Right cardiac atrium (tissue), 5 donors: Measurements from ENCODE around the gene EID1. TPM values are rescaled to one million over a fixed set of nuclear protein-coding genes. Genes with fewer than 3 reads are reported as not detected.
"Not testable (repeated sequence)": the region's sequence is repeated elsewhere in the genome, so short reads cannot be mapped to it uniquely, and the experiment has no call there.

ENCODE experiments used
- ATAC-seq, 2 donors: fragments of 200-7000 bp; cut with Tn5 transposase; one replicate each; pipeline versions ENCODE4 v1.8.0 to v1.9.1; 2020; ENCODE audit warnings: moderate library complexity in 2 of 2, mild to moderate bottlenecking in 1 of 2
- DNase-seq, 3 donors: peaks; one replicate each; pipeline ENCODE4 v3.0.0-alpha.2; 2020
- H3K27ac ChIP-seq: one replicate; pipeline ENCODE4 v1.5.1; 2013; ENCODE audit warnings: mild to moderate bottlenecking, low read length, control low read depth, moderate library complexity
- H3K27me3 ChIP-seq: one replicate; pipeline ENCODE4 v1.6.1; 2013; ENCODE audit not compliant: control insufficient read depth, insufficient read depth
- H3K4me1 ChIP-seq: one replicate; pipeline ENCODE4 v1.6.1; 2013; ENCODE audit warnings: low read length; ENCODE audit not compliant: control insufficient read depth, insufficient read depth
- H3K4me3 ChIP-seq: one replicate; pipeline ENCODE4 v1.5.1; 2013; ENCODE audit warnings: low read length, control low read depth
- H3K9me3 ChIP-seq: one replicate; pipeline ENCODE4 v1.6.1; 2013; ENCODE audit warnings: low read length; ENCODE audit not compliant: control insufficient read depth
- WGBS: extraction: QIAGEN DNeasy Blood & Tissue Kit; methylation state at CpG from one replicate; pipeline ENCODE4 v1.1.7; 2013; 5-methylcytosine and 5-hydroxymethylcytosine counted together
- intact Hi-C, 4 donors: fragments of 100-400 bp; cut with DNase I; formaldehyde crosslinking; loops; one replicate each; pipeline versions ENCODE4 v1.11.0 to v1.14.0; 2022 to 2023
- polyA plus RNA-seq: library from polyadenylated mRNA; stranded (reverse); fragments of 200-250 nt; gene quantifications from one replicate; pipeline ENCODE4 v1.2.3, GENCODE V29; 2013
- total RNA-seq, 4 donors: library from RNA; stranded (reverse); fragmentation: NEBNext Ultra II Directional; extraction: Animal tissue kit (Norgen Biotek cat#: 25700); gene quantifications; one replicate each; pipeline ENCODE4 v1.2.1, GENCODE V29; 2021
- donor health status: healthy with polysubstance abuse.
- donor health status: DM: no; HTN: yes; CAD: no.
- donor health status: DM: no; HTN: no; CAD: no.
- donor health status: DM: no; HTN: yes; CAD: no; lungs with severe emphysema.
- donor health status: DM: yes; HTN: yes; CAD: no.

EID1 gene
- total and polyA plus RNA-seq, 5 donors = 258 to 318 (median 282) TPM

GRCh38 chr15:48854434-48854833 lies 23.5 kb upstream of the EID1 start:
- H3K27ac ChIP-seq, H3K4me1 ChIP-seq, H3K27me3 ChIP-seq, DNase-seq, H3K4me3 ChIP-seq, H3K9me3 ChIP-seq, intact Hi-C loops, ATAC-seq: not testable (repeated sequence)
- WGBS = 98% methylated on average over 3 of the region's 3 CpGs

GRCh38 chr15:48855501-48856440 lies 22.2 kb upstream of the EID1 start:
- Histone ChIP-seq H3K9me3 (no peaks in the 10 kb centered on the region), H3K27me3 (no peaks in the 10 kb centered on the region), H3K27ac (no peak overlapping the region), H3K4me3 (no peak overlapping the region), H3K4me1 (no peaks in the 10 kb centered on the region)
- intact Hi-C loops = no loop called here
- peak; percentile 90 to 91 for ATAC-seq
- DNase-seq = peak in 1 of 3 donors; percentile 18
- WGBS = 16% methylated on average over 6 of the region's 6 CpGs

GRCh38 chr15:48856942-48857341 lies 21.0 kb upstream of the EID1 start:
- DNase-seq = no peak
- no peaks in the 10 kb centered on the region for H3K9me3 ChIP-seq
- intact Hi-C loops = no loop called here
- no peaks in the 10 kb centered on the region for H3K27me3 ChIP-seq
- no peak for ATAC-seq
- H3K4me3 ChIP-seq = no peak overlapping the region
- H3K4me1 ChIP-seq = no peaks in the 10 kb centered on the region
- no peak overlapping the region for H3K27ac ChIP-seq
- 39% methylated on average over 2 of the region's 2 CpGs for WGBS

- WGBS = 59% methylated on average over 2 of the region's 2 CpGs
- Histone ChIP-seq H3K27ac (no peak overlapping the region), H3K27me3 (no peaks in the 10 kb centered on the region), H3K9me3 (no peaks in the 10 kb centered on the region), H3K4me3 (no peak overlapping the region), H3K4me1 (no peaks in the 10 kb centered on the region)
- DNase-seq (no peak), ATAC-seq (no peak)
- intact Hi-C loops = no loop called here
Observed at GRCh38 chr15:48858401-48858800, 19.5 kb upstream of the EID1 start.

GRCh38 chr15:48859426-48859825 lies 18.5 kb upstream of the EID1 start:
- Histone ChIP-seq H3K4me3 (no peak overlapping the region), H3K27me3 (no peaks in the 10 kb centered on the region), H3K4me1 (no peaks in the 10 kb centered on the region), H3K27ac (no peak overlapping the region), H3K9me3 (no peaks in the 10 kb centered on the region)
- no peak for ATAC-seq
- intact Hi-C loops = no loop called here
- WGBS = 84% methylated on average over 2 of the region's 2 CpGs
- DNase-seq = no peak

- Histone ChIP-seq H3K4me3 (no peak overlapping the region), H3K27ac (no peak overlapping the region), H3K9me3 (no peaks in the 10 kb centered on the region), H3K4me1 (no peaks in the 10 kb centered on the region), H3K27me3 (no peaks in the 10 kb centered on the region)
- ATAC-seq (peak; percentile 79 to 81), DNase-seq (no peak)
- 1% methylated on average over 1 of the region's 1 CpG for WGBS
- intact Hi-C loops = loop anchor here (5.0 to 10.0 kb wide), 7 partner anchors 103 to 1285 kb away; partner anchors contain the start of genes FGF7 (in 1 of the 4) and SHC4 (in 1 of the 4)
Observed at GRCh38 chr15:48861813-48862431, 16.0 kb upstream of the EID1 start.

- no peak overlapping the region for H3K27ac ChIP-seq
- intact Hi-C loops = loop anchor here (5.0 to 10.0 kb wide), 7 partner anchors 102 to 1285 kb away; partner anchors contain the start of genes FGF7 (in 1 of the 4) and SHC4 (in 1 of the 4)
- no peak overlapping the region for H3K4me3 ChIP-seq
- no peaks in the 10 kb centered on the region for H3K9me3 ChIP-seq
- 84% methylated on average over 1 of the region's 1 CpG for WGBS
- no peaks in the 10 kb centered on the region for H3K27me3 ChIP-seq
- H3K4me1 ChIP-seq = no peaks in the 10 kb centered on the region
- no peak for DNase-seq
- ATAC-seq = peak; percentile 21 to 26
Observed at GRCh38 chr15:48862705-48863104, 15.2 kb upstream of the EID1 start.

- intact Hi-C loops = loop anchor here (5.0 to 10.0 kb wide), 5 partner anchors 99 to 1279 kb away; partner anchors contain the start of genes FGF7 (in 1 of the 4) and SHC4 (in 1 of the 4)
- H3K9me3 ChIP-seq = no peaks in the 10 kb centered on the region
- H3K27me3 ChIP-seq = no peaks in the 10 kb centered on the region
- 52% methylated on average over 3 of the region's 3 CpGs for WGBS
- H3K27ac ChIP-seq = no peak overlapping the region
- ATAC-seq (peak in 1 of 2 donors; percentile 23), DNase-seq (no peak)
- no peaks in the 10 kb centered on the region for H3K4me1 ChIP-seq
- no peak overlapping the region for H3K4me3 ChIP-seq
Observed at GRCh38 chr15:48865370-48866079, 12.4 kb upstream of the EID1 start.

- no peaks in the 10 kb centered on the region for H3K27me3 ChIP-seq
- no peaks in the 10 kb centered on the region for H3K9me3 ChIP-seq
- 39% methylated on average over 2 of the region's 2 CpGs for WGBS
- no peaks in the 10 kb centered on the region for H3K4me1 ChIP-seq
- intact Hi-C loops = loop anchor here (5.0 to 10.0 kb wide), 5 partner anchors 99 to 1279 kb away; partner anchors contain the start of genes FGF7 (in 1 of the 4) and SHC4 (in 1 of the 4)
- H3K4me3 ChIP-seq = no peak overlapping the region
- H3K27ac ChIP-seq = peak overlapping the region; percentile 72
- no peak for DNase-seq
- ATAC-seq = no peak
Observed at GRCh38 chr15:48866141-48866563, 11.8 kb upstream of the EID1 start.

GRCh38 chr15:48868023-48868422 lies 9.9 kb upstream of the EID1 start:
- Histone ChIP-seq H3K9me3 (no peaks in the 10 kb centered on the region), H3K27me3 (no peaks in the 10 kb centered on the region), H3K4me3 (no peak overlapping the region), H3K4me1 (no peaks in the 10 kb centered on the region), H3K27ac (no peak overlapping the region)
- ATAC-seq (no peak), DNase-seq (no peak)
- intact Hi-C loops = loop anchor here (5.0 to 10.0 kb wide), 5 partner anchors 97 to 1277 kb away; partner anchors contain the start of genes FGF7 (in 1 of the 4) and SHC4 (in 1 of the 4)
